ENCODE measurements around the gene MORN1. TPM values are rescaled to one million over a fixed set of nuclear protein-coding genes. Genes with fewer than 3 reads are reported as not detected.

Gene MORN1
- total RNA-seq, 4 donors from 2014 or later = 7.0 to 9.8 (median 8.0) TPM

DNA sequence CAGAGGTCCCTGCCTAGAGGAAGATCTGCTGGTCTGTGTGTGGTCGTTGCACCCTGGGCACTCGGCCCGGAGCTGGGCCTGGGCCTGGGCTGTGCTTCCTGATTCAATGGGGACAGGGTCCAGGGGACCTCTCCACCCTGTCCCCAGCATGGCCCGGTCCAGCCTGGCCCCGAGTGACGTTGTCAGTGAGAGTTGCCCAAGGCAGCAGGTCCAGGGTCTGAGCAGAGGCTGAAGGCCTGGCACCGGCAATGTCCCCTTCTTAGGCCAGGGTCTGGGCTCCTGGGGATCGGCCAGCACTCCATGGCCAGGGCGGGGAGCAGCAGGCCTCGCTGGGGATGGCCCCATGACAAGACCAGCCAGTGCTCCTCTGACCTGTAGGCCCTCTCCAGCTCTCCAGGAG lies 36.6 kb upstream of the MORN1 start:
- 75% methylated on average over 2 of the region's 10 CpGs for WGBS
- Histone ChIP-seq H3K27ac (replicated peaks in 1 of 4) (no peak overlapping the region), H3K9me3 (peaks cover 0 to 16% (median 7%) of the 10 kb centered on the region in 4 donors)

DNA sequence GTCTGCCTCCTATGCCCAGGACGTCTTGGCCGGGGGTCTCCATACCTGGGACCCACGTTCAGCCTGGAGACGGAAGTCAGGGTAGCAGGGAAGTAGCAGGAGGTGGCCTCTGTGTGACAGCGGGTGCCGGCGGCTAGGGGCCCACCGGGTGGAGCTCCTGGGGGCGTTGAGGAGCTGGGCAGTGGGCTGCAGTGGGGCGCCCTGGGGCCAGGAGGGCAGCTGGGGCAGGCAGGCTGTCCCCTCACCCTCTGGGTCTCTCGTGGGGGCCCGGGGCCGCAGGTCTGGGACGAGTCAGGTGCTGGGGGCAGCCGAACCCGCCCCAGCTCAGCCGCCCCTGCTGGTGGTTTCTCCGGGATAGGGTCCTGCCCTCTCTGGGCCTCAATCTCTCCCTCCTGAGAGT lies 35.7 kb upstream of the MORN1 start:
- Histone ChIP-seq H3K27ac (replicated peaks in 1 of 4) (no peak overlapping the region), H3K4me1 (no peaks in the 10 kb centered on the region), H3K9me3 (peaks cover 0 to 22% (median 11%) of the 10 kb centered on the region in 4 donors), H3K36me3 (no peaks in the 10 kb centered on the region), H3K4me3 (no peak overlapping the region), H3K27me3 (peaks cover 0 to 87% (median 9%) of the 10 kb centered on the region in 4 donors)
- no peak for DNase-seq (ENCODE audit: extremely low spot score)
- 80% methylated on average over 10 of the region's 18 CpGs for WGBS
- intact Hi-C loops (cut with DNase I) = no loop called here
- TF ChIP-seq CTCF (IDR thresholded peaks at IDR 0.05) (no peak), POLR2AphosphoS5 (IDR thresholded peaks at IDR 0.05) (no peak), EP300 (IDR thresholded peaks at IDR 0.05) (no peak)

More for the DNA sequence above, 36.6 kb upstream of the MORN1 start:
- no peaks in the 10 kb centered on the region for H3K4me1 ChIP-seq
- no peak overlapping the region for H3K4me3 ChIP-seq
- no peaks in the 10 kb centered on the region for H3K36me3 ChIP-seq
- no peak for DNase-seq (ENCODE audit: extremely low spot score)
- peaks cover 0 to 87% (median 11%) of the 10 kb centered on the region in 4 donors for H3K27me3 ChIP-seq
- no peak for TF ChIP-seq CTCF (IDR thresholded peaks at IDR 0.05)
- TF ChIP-seq POLR2A (IDR thresholded peaks at IDR 0.05; ENCODE audit: low read depth) = no peak
- no peak for TF ChIP-seq EP300 (IDR thresholded peaks at IDR 0.05)
- TF ChIP-seq POLR2AphosphoS5 (IDR thresholded peaks at IDR 0.05) = no peak
- intact Hi-C loops (cut with DNase I) = no loop called here

DNA sequence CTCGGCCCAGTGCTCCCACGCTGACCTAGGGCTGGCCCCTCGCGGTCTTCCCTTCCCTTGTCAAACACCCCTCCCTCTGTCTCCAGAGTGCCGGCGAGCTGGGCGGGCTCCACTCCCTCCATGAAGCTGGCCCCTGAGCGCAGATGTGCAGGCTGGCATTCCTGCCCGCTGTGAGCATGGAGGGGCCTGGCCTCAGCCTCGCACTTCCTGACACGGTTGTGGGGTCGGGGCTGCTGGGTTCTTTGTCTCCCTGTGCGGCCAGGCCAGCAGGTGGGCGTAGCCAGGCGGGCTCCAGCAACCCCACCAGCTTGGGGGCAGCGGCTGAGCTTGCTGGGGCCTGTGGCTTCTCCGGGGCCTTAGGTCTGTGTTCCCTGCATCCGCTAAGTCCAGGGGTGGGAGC lies 35.2 kb upstream of the MORN1 start:
- TF ChIP-seq POLR2A (IDR thresholded peaks at IDR 0.05; ENCODE audit: low read depth) = no peak
- no peak for TF ChIP-seq POLR2AphosphoS5 (IDR thresholded peaks at IDR 0.05)
- no peak for TF ChIP-seq EP300 (IDR thresholded peaks at IDR 0.05)
- no peak for TF ChIP-seq CTCF (IDR thresholded peaks at IDR 0.05)
- peaks cover 0 to 22% (median 11%) of the 10 kb centered on the region in 4 donors for H3K9me3 ChIP-seq
- H3K36me3 ChIP-seq = no peaks in the 10 kb centered on the region
- no peaks in the 10 kb centered on the region for H3K4me1 ChIP-seq
- H3K27ac ChIP-seq (replicated peaks in 1 of 4) = no peak overlapping the region
- no peak for DNase-seq (ENCODE audit: extremely low spot score)
- WGBS = 66% methylated on average over 9 of the region's 18 CpGs
- no peak overlapping the region for H3K4me3 ChIP-seq
- peaks cover 0 to 87% (median 8%) of the 10 kb centered on the region in 4 donors for H3K27me3 ChIP-seq
- intact Hi-C loops (cut with DNase I) = no loop called here

- Histone ChIP-seq H3K9me3 (peaks cover 0 to 22% (median 11%) of the 10 kb centered on the region in 4 donors), H3K36me3 (no peaks in the 10 kb centered on the region), H3K4me3 (no peak overlapping the region), H3K27me3 (peaks cover 0 to 87% (median 10%) of the 10 kb centered on the region in 4 donors), H3K4me1 (no peaks in the 10 kb centered on the region), H3K27ac (replicated peaks in 1 of 4) (no peak overlapping the region)
- intact Hi-C loops (cut with DNase I) = no loop called here
- WGBS = 68% methylated on average over 11 of the region's 11 CpGs
- TF ChIP-seq POLR2AphosphoS5 (IDR thresholded peaks at IDR 0.05) = no peak
- TF ChIP-seq CTCF (IDR thresholded peaks at IDR 0.05) = no peak
- TF ChIP-seq EP300 (IDR thresholded peaks at IDR 0.05) = no peak
- TF ChIP-seq POLR2A (IDR thresholded peaks at IDR 0.05; ENCODE audit: low read depth) = no peak
- DNase-seq (ENCODE audit: extremely low spot score) = no peak
Observed at GRCh38 chr1:2425892-2426291, 34.5 kb upstream of the MORN1 start.

- WGBS = 84% methylated on average over 4 of the region's 4 CpGs
- Histone ChIP-seq H3K4me1 (no peaks in the 10 kb centered on the region), H3K27me3 (peaks cover 0 to 87% (median 27%) of the 10 kb centered on the region in 4 donors), H3K9me3 (peaks cover 0 to 14% (median 8%) of the 10 kb centered on the region in 4 donors), H3K27ac (replicated peaks in 1 of 4) (no peak overlapping the region), H3K36me3 (no peaks in the 10 kb centered on the region), H3K4me3 (no peak overlapping the region)
- TF ChIP-seq POLR2A (IDR thresholded peaks at IDR 0.05; ENCODE audit: low read depth) (no peak), EP300 (IDR thresholded peaks at IDR 0.05) (no peak), CTCF (IDR thresholded peaks at IDR 0.05) (no peak), POLR2AphosphoS5 (IDR thresholded peaks at IDR 0.05) (no peak)
- intact Hi-C loops (cut with DNase I) = no loop called here
- no peak for DNase-seq (ENCODE audit: extremely low spot score)
Observed at GRCh38 chr1:2422523-2422922, 31.2 kb upstream of the MORN1 start.

Measured in esophagus muscularis mucosa (tissue), 4 donors.